NCI-H526 (cell line): Measurements from ENCODE around the gene ATRX.

Experiments used
- DNase-seq, 2 experiments: peaks; one replicate each; lab custom pipeline; 2025; lab: John Stamatoyannopoulos, UW

The ATRX gene

DNA sequence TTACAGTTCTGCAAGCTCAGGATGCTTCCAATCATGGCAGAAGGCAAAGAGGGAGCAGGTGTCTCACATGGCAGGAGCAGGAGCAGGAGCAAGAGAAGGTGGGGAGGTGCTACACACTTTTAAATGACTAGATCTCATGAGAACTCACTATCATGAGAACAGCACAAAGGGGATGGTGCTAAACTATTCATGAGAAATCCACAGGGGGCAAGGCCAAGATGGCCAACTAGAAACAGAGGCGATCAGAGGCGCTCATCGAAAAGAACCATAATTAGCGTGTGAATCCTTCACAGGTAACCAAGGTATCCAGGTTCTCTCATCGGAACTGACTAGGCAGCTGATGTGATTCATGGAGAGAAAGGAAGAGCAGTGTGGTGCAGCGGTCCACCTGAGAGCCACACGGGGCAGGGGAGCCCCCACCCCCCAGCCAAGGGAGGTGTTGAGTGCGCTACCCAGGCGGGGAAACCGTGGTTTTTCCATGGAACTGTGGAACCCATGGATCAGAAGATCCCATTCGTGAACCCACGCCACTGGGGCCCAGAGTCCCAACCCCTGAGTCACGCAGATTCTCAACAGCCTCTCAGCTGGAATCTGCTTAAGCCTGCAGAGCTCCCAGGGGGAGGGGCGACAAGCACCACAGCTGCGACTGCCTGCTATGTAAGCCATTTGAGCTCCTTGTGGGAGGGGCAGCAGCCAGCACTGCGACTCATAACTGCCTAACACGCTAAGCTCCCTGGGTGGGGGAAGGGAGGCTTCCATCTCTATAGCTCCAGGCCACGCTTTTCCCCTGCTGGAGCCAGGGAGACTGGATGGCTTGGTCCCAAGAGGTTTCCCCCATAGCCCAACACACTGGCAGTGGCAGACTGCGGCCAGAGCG is 292.1 kb downstream of the ATRX start:
- peak; percentile 34 to 78 for DNase-seq

DNA sequence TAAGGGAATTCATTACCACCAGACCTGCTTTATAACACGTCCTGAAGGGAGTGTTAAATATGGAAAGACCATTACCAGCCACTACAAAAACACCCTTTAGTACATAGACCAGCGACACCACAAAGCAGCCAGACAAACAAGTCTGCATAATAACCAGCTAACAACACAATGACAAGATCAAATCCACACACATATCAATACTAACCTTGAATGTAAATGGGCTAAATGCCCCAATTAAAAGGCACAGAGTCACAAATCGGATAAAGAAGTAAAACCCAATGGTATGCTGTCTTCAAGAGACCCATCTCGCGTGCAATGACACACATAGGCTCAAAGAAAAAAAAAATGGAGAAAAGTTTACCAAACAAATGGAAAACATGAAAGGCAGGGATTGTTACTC is 302.0 kb downstream of the ATRX start:
- DNase-seq: no peak

DNA sequence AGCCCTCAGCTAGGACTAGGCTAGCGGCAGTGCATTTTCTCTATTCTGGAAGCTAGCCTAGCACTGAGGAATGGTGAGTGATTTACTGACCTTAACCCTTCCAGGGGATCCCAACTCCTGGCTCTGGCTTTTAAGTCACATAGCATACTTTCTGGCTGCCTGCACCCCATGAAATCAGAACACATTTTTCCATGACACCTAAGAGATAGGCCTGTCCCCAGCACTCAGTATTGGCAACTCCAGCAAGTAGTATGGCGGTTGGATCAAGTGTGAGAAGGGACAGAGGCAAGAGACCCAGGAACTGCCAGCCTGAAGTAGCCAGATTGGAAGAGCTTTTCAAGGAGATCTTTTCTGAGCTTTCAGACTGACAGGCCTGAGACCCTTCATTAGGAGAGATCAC is 330.6 kb downstream of the ATRX start:
- no peak for DNase-seq
